HEK293T (cell line): ENCODE data around the gene ARRDC3.
"Not testable (repeated sequence)": the region's sequence is repeated elsewhere in the genome, so short reads cannot be mapped to it uniquely, and the experiment has no call there.

ENCODE experiments used
- ARNT ChIP-seq: fragments of 450-650 bp; IDR thresholded peaks from 2 replicates; pipeline ENCODE4 v1.6.1; 2017; ENCODE audit warnings: mild to moderate bottlenecking
- BHLHE40 ChIP-seq: fragments of 450-650 bp; IDR thresholded peaks from 2 replicates; pipeline ENCODE4 v1.6.1; 2016; ENCODE audit warnings: mild to moderate bottlenecking, moderate library complexity, borderline replicate concordance
- CTBP1 ChIP-seq: fragments of 450-650 bp; IDR thresholded peaks from 2 replicates; pipeline ENCODE4 v1.6.1; 2016; ENCODE audit warnings: borderline replicate concordance
- ELF4 ChIP-seq: fragments of 450-650 bp; IDR thresholded peaks from 2 replicates; pipeline ENCODE4 v1.6.1; 2017; ENCODE audit warnings: antibody characterized with exemption
- FOXA1 ChIP-seq: fragments of 450-650 bp; IDR thresholded peaks from 2 replicates; pipeline ENCODE4 v1.6.1; 2016; ENCODE audit warnings: mild to moderate bottlenecking
- FOXK2 ChIP-seq: fragments of 450-650 bp; IDR thresholded peaks from 2 replicates; pipeline ENCODE4 v1.6.1; 2016; ENCODE audit warnings: mild to moderate bottlenecking
- FOXM1 ChIP-seq: fragments of 450-650 bp; IDR thresholded peaks from 2 replicates; pipeline ENCODE4 v1.6.1; 2017; ENCODE audit warnings: mild to moderate bottlenecking, borderline replicate concordance
- HDGF ChIP-seq: fragments of 450-650 bp; IDR thresholded peaks from 2 replicates; pipeline ENCODE4 v1.6.1; 2017; ENCODE audit warnings: antibody characterized with exemption, borderline replicate concordance
- L3MBTL2 ChIP-seq: fragments of 450-650 bp; conservative IDR thresholded peaks from 2 replicates; pipeline ENCODE4 v1.6.1; 2016; ENCODE audit warnings: mild to moderate bottlenecking
- LEF1 ChIP-seq: fragments of 450-650 bp; IDR thresholded peaks from 2 replicates; pipeline ENCODE4 v1.6.1; 2017; ENCODE audit warnings: mild to moderate bottlenecking, borderline replicate concordance
- NFRKB ChIP-seq: fragments of 450-650 bp; IDR thresholded peaks from 2 replicates; pipeline ENCODE4 v1.6.1; 2016; ENCODE audit warnings: mild to moderate bottlenecking, moderate library complexity
- SP1 ChIP-seq: fragments of 450-650 bp; IDR thresholded peaks from 2 replicates; pipeline ENCODE4 v1.6.1; 2017
- TARDBP ChIP-seq: fragments of 450-650 bp; IDR thresholded peaks from 2 replicates; pipeline ENCODE4 v1.6.1; 2016
- TF ChIP-seq, protein P1 (sequence below): fragments of 450-650 bp; IDR thresholded peaks from 2 replicates; pipeline ENCODE4 v1.6.1; 2016

DNA sequence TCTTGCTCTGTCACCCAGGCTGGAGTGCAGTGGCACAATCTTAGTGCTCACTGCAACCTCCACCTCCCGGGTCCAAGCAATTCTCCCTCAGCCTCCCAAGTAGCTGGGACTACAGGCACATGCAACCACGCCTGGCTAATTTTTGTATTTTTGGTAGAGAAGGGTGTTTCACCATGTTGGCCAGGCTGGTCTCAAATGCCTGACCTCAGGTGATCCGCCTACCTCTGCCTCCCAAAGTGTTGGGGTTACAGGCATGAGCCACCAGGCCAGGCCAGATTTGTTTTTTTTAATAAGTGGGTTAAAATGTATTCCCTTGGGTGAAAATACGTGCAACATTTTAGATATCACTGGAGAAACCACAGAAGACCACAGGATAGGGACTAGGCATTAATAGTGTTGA lies 60.1 kb downstream of the ARRDC3 start:
- TF ChIP-seq CTBP1, FOXA1, BHLHE40, TARDBP, ELF4, HDGF, NFRKB, LEF1, FOXM1, ARNT, FOXK2, SP1, L3MBTL2: not testable (repeated sequence)
- TF ChIP-seq, protein P1, sequence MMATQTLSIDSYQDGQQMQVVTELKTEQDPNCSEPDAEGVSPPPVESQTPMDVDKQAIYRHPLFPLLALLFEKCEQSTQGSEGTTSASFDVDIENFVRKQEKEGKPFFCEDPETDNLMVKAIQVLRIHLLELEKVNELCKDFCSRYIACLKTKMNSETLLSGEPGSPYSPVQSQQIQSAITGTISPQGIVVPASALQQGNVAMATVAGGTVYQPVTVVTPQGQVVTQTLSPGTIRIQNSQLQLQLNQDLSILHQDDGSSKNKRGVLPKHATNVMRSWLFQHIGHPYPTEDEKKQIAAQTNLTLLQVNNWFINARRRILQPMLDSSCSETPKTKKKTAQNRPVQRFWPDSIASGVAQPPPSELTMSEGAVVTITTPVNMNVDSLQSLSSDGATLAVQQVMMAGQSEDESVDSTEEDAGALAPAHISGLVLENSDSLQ, result not testable (repeated sequence)
